H54 (cell line): ENCODE data around the gene MAD2L2.

Experiments
- DNase-seq: peaks from one replicate; pipeline ENCODE4 v3.0.0; 2011; ENCODE audit warnings: low spot score, mixed read lengths; ENCODE audit not compliant: insufficient read length
- FAIRE-seq: peaks from 3 replicates; lab custom pipeline; 2011; peaks lifted over from hg19 to GRCh38; lab: Jason Lieb, UNC
- POLR2A ChIP-seq: IDR thresholded peaks from 2 replicates; pipeline ENCODE4 v1.6.1; 2011; ENCODE audit warnings: low read depth, mild to moderate bottlenecking, low read length

MAD2L2 gene

GRCh38 chr1:11629184-11630016, 51.5 kb downstream of the MAD2L2 start:
- TF ChIP-seq POLR2A: no peak
- no peak for DNase-seq
- FAIRE-seq: no peak

- FAIRE-seq: no peak
Measured at GRCh38 chr1:11628767-11629166, 52.2 kb downstream of the MAD2L2 start.

GRCh38 chr1:11626551-11626950, 54.4 kb downstream of the MAD2L2 start:
- TF ChIP-seq POLR2A: no peak
- DNase-seq (no peak), FAIRE-seq (no peak)

More at GRCh38 chr1:11628767-11629166, 52.2 kb downstream of the MAD2L2 start:
- DNase-seq: no peak
- no peak for TF ChIP-seq POLR2A
